Natural killer cell (primary cell): ENCODE measurements around the gene WFIKKN1. TPM values are rescaled to one million over a fixed set of nuclear protein-coding genes. Genes with fewer than 3 reads are reported as not detected.

Experiments used
- ATAC-seq, 3 donors: fragments of 150-1000 bp in 2 of 3; fragments of 200-7000 bp in 1 of 3; cut with Tn5 transposase; 1 replicate in 1 of 3; 2 replicates in 2 of 3; pipeline ENCODE4 v1.10.0; 2021; ENCODE audit warnings: mild to moderate bottlenecking in 2 of 3, moderate library complexity in 2 of 3
- DNase-seq, 2 donors: peaks; one replicate each; pipeline versions ENCODE4 v3.0.0 to v3.0.0-alpha.2; 2013 to 2021; ENCODE audit warnings: mixed read lengths in 1 of 2
- H3K27ac ChIP-seq: one replicate; pipeline ENCODE4 v1.5.1; 2013; ENCODE audit warnings: mild to moderate bottlenecking, low read length
- H3K27me3 ChIP-seq: one replicate; pipeline ENCODE4 v1.6.1; 2013; ENCODE audit warnings: low read length; ENCODE audit not compliant: control insufficient read depth, insufficient read depth
- H3K36me3 ChIP-seq: one replicate; pipeline ENCODE4 v1.6.1; 2013; ENCODE audit warnings: low read length; ENCODE audit not compliant: control insufficient read depth, insufficient read depth
- H3K4me1 ChIP-seq: one replicate; pipeline ENCODE4 v1.6.1; 2013; ENCODE audit warnings: low read length; ENCODE audit not compliant: control insufficient read depth, insufficient read depth
- H3K4me3 ChIP-seq: one replicate; pipeline ENCODE4 v1.5.1; 2013; ENCODE audit warnings: low read length
- H3K9me3 ChIP-seq: one replicate; pipeline ENCODE4 v1.6.1; 2013; ENCODE audit warnings: low read length; ENCODE audit not compliant: control insufficient read depth, insufficient read depth
- H3K27ac Mint-ChIP-seq, 2 donors: one replicate each; pipeline ENCODE4 v1.8.0; 2022; ENCODE audit warnings: mild to moderate bottlenecking in 2 of 2, mixed read lengths in 2 of 2, moderate library complexity in 1 of 2
- H3K27me3 Mint-ChIP-seq, 2 donors: one replicate each; pipeline ENCODE4 v1.8.0; 2022; ENCODE audit warnings: low read depth in 2 of 2, mixed read lengths in 2 of 2
- H3K36me3 Mint-ChIP-seq: one replicate; pipeline ENCODE4 v1.8.0; 2022; ENCODE audit warnings: mixed read lengths
- H3K4me1 Mint-ChIP-seq, 2 donors: one replicate each; pipeline ENCODE4 v1.8.0; 2022; ENCODE audit warnings: mixed read lengths in 2 of 2
- H3K4me3 Mint-ChIP-seq: one replicate; pipeline ENCODE4 v1.8.0; 2022; ENCODE audit warnings: mild to moderate bottlenecking, moderate library complexity, mixed read lengths
- H3K9me3 Mint-ChIP-seq, 2 donors: one replicate each; pipeline ENCODE4 v1.8.0; 2022; ENCODE audit warnings: mixed read lengths in 2 of 2
- WGBS: methylation state at CpG from one replicate; pipeline ENCODE4 v1.1.7; 2013; ENCODE audit warnings: missing lambda C conversion rate; ENCODE audit not compliant: insufficient coverage; 5-methylcytosine and 5-hydroxymethylcytosine counted together
- intact Hi-C: fragments of 100-400 bp; cut with micrococcal nuclease; formaldehyde crosslinking; loops from one replicate; pipeline ENCODE4 v1.14.2; 2022
- total RNA-seq, 4 donors: library from RNA; stranded (reverse); fragments of 120-200 nt in 1 of 4; gene quantifications; one replicate each; pipeline versions ENCODE4 v1.2.3 to v1.2.4, GENCODE V29; 2013 to 2022
- TF ChIP-seq, protein P1 (sequence below): fragments of 200-600 bp; IDR thresholded peaks from one replicate; pipeline ENCODE4 v1.8.0; 2022; ENCODE audit warnings: antibody characterized with exemption

The WFIKKN1 gene
- total RNA-seq, 3 donors from 2014 or later (not counting 1 experiment from before 2014, with no cell fraction given), result 0.60 to 1.7 (median 0.75) TPM

DNA sequence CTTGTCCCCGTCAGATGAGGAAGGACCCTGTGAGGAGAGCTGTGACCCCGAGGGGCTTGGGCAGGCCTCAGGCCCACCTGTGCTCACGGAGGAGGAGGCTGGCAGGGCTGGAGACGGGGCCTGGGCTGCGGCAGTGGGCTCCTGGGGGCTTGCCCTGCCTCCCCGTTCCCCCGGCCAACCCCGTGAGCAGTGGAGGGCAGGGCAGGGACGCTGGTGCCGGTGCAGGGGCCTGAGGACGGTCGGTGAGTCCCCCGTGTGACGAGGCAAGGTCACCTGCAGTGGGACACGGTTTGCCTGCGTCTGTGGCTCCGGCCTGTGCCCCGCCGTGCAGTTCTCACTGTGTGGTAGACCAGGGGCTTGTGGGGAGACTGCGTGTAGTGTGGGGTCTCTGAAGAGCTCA, 28.8 kb downstream of the WFIKKN1 start:
- H3K4me3 ChIP-seq, result no peak overlapping the region
- Mint-ChIP-seq H3K36me3 (no peaks in the 10 kb centered on the region), H3K27ac (no peak overlapping the region), H3K4me1 (peaks cover 4 to 13% of the 10 kb centered on the region in 2 donors), H3K4me3 (no peak overlapping the region), H3K27me3 (no peaks in the 10 kb centered on the region), H3K9me3 (no peaks in the 10 kb centered on the region)
- no peak for DNase-seq
- peaks cover 18% of the 10 kb centered on the region for H3K4me1 ChIP-seq
- no peak for ATAC-seq
- WGBS, result 87% methylated on average over 20 of the region's 20 CpGs
- H3K27me3 ChIP-seq, result no peaks in the 10 kb centered on the region
- intact Hi-C loops, result loop anchor here (5.0 kb wide), 1 partner anchor 267 kb away; no protein-coding TSS in a partner anchor
- TF ChIP-seq, protein P1, sequence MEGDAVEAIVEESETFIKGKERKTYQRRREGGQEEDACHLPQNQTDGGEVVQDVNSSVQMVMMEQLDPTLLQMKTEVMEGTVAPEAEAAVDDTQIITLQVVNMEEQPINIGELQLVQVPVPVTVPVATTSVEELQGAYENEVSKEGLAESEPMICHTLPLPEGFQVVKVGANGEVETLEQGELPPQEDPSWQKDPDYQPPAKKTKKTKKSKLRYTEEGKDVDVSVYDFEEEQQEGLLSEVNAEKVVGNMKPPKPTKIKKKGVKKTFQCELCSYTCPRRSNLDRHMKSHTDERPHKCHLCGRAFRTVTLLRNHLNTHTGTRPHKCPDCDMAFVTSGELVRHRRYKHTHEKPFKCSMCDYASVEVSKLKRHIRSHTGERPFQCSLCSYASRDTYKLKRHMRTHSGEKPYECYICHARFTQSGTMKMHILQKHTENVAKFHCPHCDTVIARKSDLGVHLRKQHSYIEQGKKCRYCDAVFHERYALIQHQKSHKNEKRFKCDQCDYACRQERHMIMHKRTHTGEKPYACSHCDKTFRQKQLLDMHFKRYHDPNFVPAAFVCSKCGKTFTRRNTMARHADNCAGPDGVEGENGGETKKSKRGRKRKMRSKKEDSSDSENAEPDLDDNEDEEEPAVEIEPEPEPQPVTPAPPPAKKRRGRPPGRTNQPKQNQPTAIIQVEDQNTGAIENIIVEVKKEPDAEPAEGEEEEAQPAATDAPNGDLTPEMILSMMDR, result no peak
- no peak overlapping the region for H3K27ac ChIP-seq
- no peaks in the 10 kb centered on the region for H3K36me3 ChIP-seq
- no peaks in the 10 kb centered on the region for H3K9me3 ChIP-seq

DNA sequence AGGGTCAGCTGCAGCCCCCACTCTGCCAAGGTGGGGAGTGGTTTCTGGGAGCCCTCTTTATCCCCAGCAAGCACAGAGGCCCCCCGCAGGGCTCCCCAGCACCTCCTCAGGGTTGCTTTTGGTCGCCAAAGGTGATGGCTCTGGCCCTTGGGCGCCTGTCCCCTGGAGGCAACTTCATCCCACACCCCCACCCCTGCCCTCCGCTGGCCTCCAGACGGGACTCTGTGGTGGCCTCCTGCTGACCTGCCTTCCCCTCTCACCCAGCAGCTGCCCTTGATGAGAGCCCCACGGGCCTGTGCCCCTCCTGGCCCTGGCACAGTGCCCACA, 29.3 kb downstream of the WFIKKN1 start:
- Mint-ChIP-seq H3K27me3 (no peaks in the 10 kb centered on the region), H3K4me3 (no peak overlapping the region), H3K36me3 (no peaks in the 10 kb centered on the region), H3K9me3 (no peaks in the 10 kb centered on the region), H3K4me1 (peaks cover 4 to 13% of the 10 kb centered on the region in 2 donors), H3K27ac (peak overlapping the region in 1 of 2 donors; percentile 27)
- no peak overlapping the region for H3K4me3 ChIP-seq
- no peak for DNase-seq
- H3K4me1 ChIP-seq, result peaks cover 18% of the 10 kb centered on the region
- TF ChIP-seq, protein P1, result no peak
- H3K27ac ChIP-seq, result peak overlapping the region; percentile 37
- H3K36me3 ChIP-seq, result no peaks in the 10 kb centered on the region
- intact Hi-C loops, result loop anchor here (5.0 kb wide), 1 partner anchor 268 kb away; no protein-coding TSS in a partner anchor
- ATAC-seq, result no peak
- H3K27me3 ChIP-seq, result no peaks in the 10 kb centered on the region
- 65% methylated on average over 6 of the region's 6 CpGs for WGBS
- H3K9me3 ChIP-seq, result no peaks in the 10 kb centered on the region

DNA sequence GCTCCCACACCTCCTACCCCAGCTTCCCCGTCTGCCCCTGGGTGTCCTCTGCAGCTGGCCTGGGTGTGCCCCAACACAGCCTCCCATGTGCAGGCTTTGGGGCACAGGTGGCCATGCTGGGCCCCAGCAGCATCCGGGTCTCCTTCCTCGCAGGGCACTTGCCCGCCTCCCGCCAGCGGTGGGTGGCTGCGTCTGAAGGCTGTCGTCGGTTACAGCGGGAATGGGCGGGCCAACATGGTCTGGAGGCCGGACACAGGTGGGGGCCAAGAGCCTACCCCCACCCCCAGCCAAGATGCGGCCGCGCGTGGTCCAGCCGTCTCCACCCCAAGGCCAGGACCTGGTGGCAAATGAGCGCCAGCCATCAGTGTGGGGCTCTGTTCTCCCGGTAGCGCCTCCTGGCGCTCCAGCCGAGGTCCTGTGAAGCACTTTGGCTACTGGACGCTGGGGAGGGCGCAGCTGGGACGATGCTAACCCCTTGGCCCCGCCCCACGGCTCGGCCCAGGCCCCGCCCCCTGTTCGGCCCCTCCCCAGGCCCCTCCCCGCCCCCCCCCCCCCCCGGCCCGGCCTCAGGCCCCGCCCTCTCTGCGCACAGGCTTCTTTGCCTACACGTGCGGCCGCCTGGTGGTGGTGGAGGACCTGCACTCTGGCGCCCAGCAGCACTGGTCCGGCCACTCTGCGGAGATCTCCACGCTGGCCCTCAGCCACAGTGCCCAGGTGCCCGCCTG, 29.8 kb downstream of the WFIKKN1 start:
- Histone ChIP-seq H3K4me3 (peak overlapping the region; percentile 10), H3K9me3 (no peaks in the 10 kb centered on the region), H3K27ac (peak overlapping the region; percentile 37), H3K4me1 (peaks cover 18% of the 10 kb centered on the region), H3K36me3 (no peaks in the 10 kb centered on the region), H3K27me3 (no peaks in the 10 kb centered on the region)
- Mint-ChIP-seq H3K36me3 (no peaks in the 10 kb centered on the region), H3K9me3 (no peaks in the 10 kb centered on the region), H3K27me3 (no peaks in the 10 kb centered on the region), H3K4me3 (peak overlapping the region; percentile 53), H3K27ac (peak overlapping the region; percentile 29 to 59), H3K4me1 (peaks cover 4 to 13% of the 10 kb centered on the region in 2 donors)
- 18% methylated on average over 35 of the region's 43 CpGs for WGBS
- ATAC-seq (peak; percentile 88 to 94 (median 88)), DNase-seq (peak; percentile 74 to 81)
- TF ChIP-seq, protein P1, result peak; percentile 57
- intact Hi-C loops, result loop anchor here (5.0 kb wide), 1 partner anchor 268 kb away; no protein-coding TSS in a partner anchor
